GM23248 (cell line): ENCODE measurements around the gene FCER2. TPM values are rescaled to one million over a fixed set of nuclear protein-coding genes. Genes with fewer than 3 reads are reported as not detected.

Experiments
- DNase-seq: peaks from one replicate; pipeline ENCODE4 v3.0.0-alpha.2; 2015
- H2AFZ ChIP-seq: fragments of 200-600 bp; sonication (generic); 2 replicates; pipeline ENCODE4 v1.6.1; 2016; ENCODE audit warnings: antibody characterized with exemption
- H3F3A ChIP-seq: fragments of 200-600 bp; sonication (generic); 2 replicates; pipeline ENCODE4 v1.6.1; 2016; ENCODE audit warnings: mild to moderate bottlenecking, antibody characterized with exemption, mixed run types; ENCODE audit not compliant: insufficient read depth
- H3K27ac ChIP-seq: fragments of 200-600 bp; sonication (generic); 2 replicates; pipeline ENCODE4 v1.5.1; 2016; ENCODE audit warnings: mild to moderate bottlenecking
- H3K27me3 ChIP-seq: fragments of 200-600 bp; sonication (generic); replicated peaks from 2 replicates; pipeline ENCODE4 v1.6.1; 2016; ENCODE audit warnings: mild to moderate bottlenecking; ENCODE audit not compliant: insufficient read depth
- H3K36me3 ChIP-seq: fragments of 200-600 bp; sonication (generic); 2 replicates; pipeline ENCODE4 v1.6.1; 2016; ENCODE audit warnings: low read depth, mild to moderate bottlenecking
- H3K4me1 ChIP-seq: fragments of 200-600 bp; sonication (generic); 2 replicates; pipeline ENCODE4 v1.6.1; 2016; ENCODE audit warnings: mild to moderate bottlenecking; ENCODE audit not compliant: insufficient read depth
- H3K4me2 ChIP-seq: fragments of 200-600 bp; sonication (generic); one replicate; pipeline ENCODE4 v1.6.1; 2016; ENCODE audit warnings: mild to moderate bottlenecking; ENCODE audit not compliant: unreplicated experiment
- H3K4me3 ChIP-seq: fragments of 200-600 bp; sonication (generic); 2 replicates; pipeline ENCODE4 v1.5.1; 2016; ENCODE audit warnings: mild to moderate bottlenecking
- H3K79me2 ChIP-seq: fragments of 200-600 bp; sonication (generic); 2 replicates; pipeline ENCODE4 v1.6.1; 2016; ENCODE audit warnings: mild to moderate bottlenecking; ENCODE audit not compliant: insufficient read depth
- H3K9ac ChIP-seq: fragments of 200-600 bp; sonication (generic); 2 replicates; pipeline ENCODE4 v1.6.1; 2016; ENCODE audit warnings: mild to moderate bottlenecking
- H3K9me2 ChIP-seq: fragments of 200-600 bp; sonication (generic); 2 replicates; pipeline ENCODE4 v1.6.1; 2016; ENCODE audit warnings: mixed run types, mild to moderate bottlenecking, moderate library complexity; ENCODE audit not compliant: insufficient read depth
- H3K9me3 ChIP-seq: fragments of 200-600 bp; sonication (generic); one replicate; pipeline ENCODE4 v1.6.1; 2017; ENCODE audit warnings: low read depth
- H4K20me1 ChIP-seq: fragments of 200-600 bp; sonication (generic); 2 replicates; pipeline ENCODE4 v1.6.0; 2016; ENCODE audit not compliant: insufficient read depth
- EZH2 ChIP-seq: fragments of 200-600 bp; sonication (generic); IDR thresholded peaks from 2 replicates; pipeline ENCODE4 v1.6.1; 2018; ENCODE audit warnings: antibody characterized with exemption, mild to moderate bottlenecking; ENCODE audit not compliant: insufficient read depth, poor library complexity, severe bottlenecking
- EZH2phosphoT487 ChIP-seq: fragments of 200-600 bp; sonication (generic); IDR thresholded peaks from 2 replicates; pipeline ENCODE4 v1.6.1; 2018; ENCODE audit warnings: antibody characterized with exemption, moderate library complexity, mild to moderate bottlenecking, low read depth; ENCODE audit not compliant: insufficient read depth
- WGBS, 2 experiments: methylation state at CpG; one replicate each; pipeline ENCODE4 v1.1.6; 2015 to 2017; ENCODE audit warnings: low lambda C conversion rate in 2 of 2, low coverage in 1 of 2; ENCODE audit errors: missing lambda C conversion rate in 2 of 2; 5-methylcytosine and 5-hydroxymethylcytosine counted together
- in situ Hi-C: fragments of 300-500 bp; cut with MboI; formaldehyde crosslinking; loops from 2 replicates; pipeline ENCODE4 v1.15.0; 2020
- polyA plus RNA-seq: library from polyadenylated mRNA; unstranded; fragments of >200 nt; fragmentation: Nextera tagmentation; extraction: Ambion mirVana; gene quantifications from 2 replicates; pipeline ENCODE4 v1.2.1, GENCODE V29; 2016
- total RNA-seq: library from RNA; depleted of rRNA; stranded (reverse); fragments of >200 nt; shearing (Covaris generic); gene quantifications from 2 replicates; pipeline ENCODE4 v1.2.3, GENCODE V29; 2014; rRNA removed

Gene FCER2
- not detected in 2 replicates for total RNA-seq
- 0.33 TPM in 1 of 2 replicates, not detected in the other for polyA plus RNA-seq

GRCh38 chr19:7701654-7702457 lies at the start of gene FCER2:
Gene FCER2 (minus strand): TSS chr19:7702131. CDS start chr19:7699760, 2,371 bp downstream.
- in situ Hi-C loops, result no loop called here
- H3K27ac ChIP-seq, result no peak within 1 kb of the TSS
- WGBS, 2 experiments, result 49 to 56% methylated on average over 18 to 20 of the region's 20 CpGs
- no peak within 1 kb of the TSS for H3K4me3 ChIP-seq
- no peaks in the 10 kb centered on the region for H3K9me2 ChIP-seq
- H4K20me1 ChIP-seq, result no peaks in the 10 kb centered on the region
- H2AFZ ChIP-seq, result no peak within 1 kb of the TSS
- no peaks in the 10 kb centered on the region; the same call in 1 of the 2 replicates for H3K27me3 ChIP-seq
- H3F3A ChIP-seq, result no peaks in the 10 kb centered on the region
- no peak for DNase-seq
- no peaks in the 10 kb centered on the region for H3K36me3 ChIP-seq
- H3K79me2 ChIP-seq, result no peaks in the 10 kb centered on the region
- TF ChIP-seq EZH2phosphoT487, result no peak
- no peak for TF ChIP-seq EZH2
- no peak within 1 kb of the TSS for H3K4me2 ChIP-seq
- H3K9me3 ChIP-seq, result no peaks in the 10 kb centered on the region
- H3K9ac ChIP-seq, result no peak within 1 kb of the TSS
- H3K4me1 ChIP-seq, result no peaks in the 10 kb centered on the region

- no peaks in the 10 kb centered on the region for H4K20me1 ChIP-seq
- no peaks in the 10 kb centered on the region for H3K9me2 ChIP-seq
- no peaks in the 10 kb centered on the region for H3K9me3 ChIP-seq
- H3K79me2 ChIP-seq, result no peaks in the 10 kb centered on the region
- H3K4me3 ChIP-seq, result no peak overlapping the region
- no peak overlapping the region for H3K9ac ChIP-seq
- TF ChIP-seq EZH2 (no peak), EZH2phosphoT487 (no peak)
- H3F3A ChIP-seq, result no peaks in the 10 kb centered on the region
- H3K4me2 ChIP-seq, result no peak overlapping the region
- no peak for DNase-seq
- in situ Hi-C loops, result no loop called here
- H3K4me1 ChIP-seq, result no peaks in the 10 kb centered on the region
- no peak overlapping the region for H3K27ac ChIP-seq
- WGBS, 2 experiments, result 41 to 42% methylated on average over 11 to 12 of the region's 12 CpGs
- peaks cover 2% of the 10 kb centered on the region for H3K27me3 ChIP-seq
- H2AFZ ChIP-seq, result no peak overlapping the region
- H3K36me3 ChIP-seq, result no peaks in the 10 kb centered on the region
Measured at GRCh38 chr19:7751157-7751783, 49.3 kb upstream of the FCER2 start.

- H3K9me3 ChIP-seq, result no peaks in the 10 kb centered on the region
- no peaks in the 10 kb centered on the region for H3K36me3 ChIP-seq
- DNase-seq, result peak; percentile 39
- TF ChIP-seq EZH2 (no peak), EZH2phosphoT487 (no peak)
- H3K79me2 ChIP-seq, result no peaks in the 10 kb centered on the region
- H3K4me1 ChIP-seq, result no peaks in the 10 kb centered on the region
- H3K4me2 ChIP-seq, result no peak overlapping the region
- no peaks in the 10 kb centered on the region for H4K20me1 ChIP-seq
- H3K9ac ChIP-seq, result no peak overlapping the region
- no peaks in the 10 kb centered on the region for H3K9me2 ChIP-seq
- no peak overlapping the region for H2AFZ ChIP-seq
- in situ Hi-C loops, result no loop called here
- no peaks in the 10 kb centered on the region for H3F3A ChIP-seq
- H3K4me3 ChIP-seq, result no peak overlapping the region
- H3K27ac ChIP-seq, result no peak overlapping the region
- peaks cover 14% of the 10 kb centered on the region for H3K27me3 ChIP-seq
- WGBS, 2 experiments, result 1% methylated on average over 4 of the region's 4 CpGs
Measured at GRCh38 chr19:7748756-7749155, 46.8 kb upstream of the FCER2 start.

- Histone ChIP-seq H3K27ac (no peak overlapping the region), H3K36me3 (no peaks in the 10 kb centered on the region), H3K9ac (no peak overlapping the region), H4K20me1 (no peaks in the 10 kb centered on the region), H3K27me3 (peaks cover 20% of the 10 kb centered on the region), H3F3A (no peaks in the 10 kb centered on the region), H3K9me3 (no peaks in the 10 kb centered on the region), H3K9me2 (no peaks in the 10 kb centered on the region), H3K4me1 (no peaks in the 10 kb centered on the region), H3K79me2 (no peaks in the 10 kb centered on the region), H2AFZ (no peak overlapping the region), H3K4me3 (no peak overlapping the region), H3K4me2 (no peak overlapping the region)
- WGBS, 2 experiments, result 0 to 3% methylated on average over 2 of the region's 2 CpGs
- TF ChIP-seq EZH2 (no peak), EZH2phosphoT487 (no peak)
- no peak for DNase-seq
- in situ Hi-C loops, result no loop called here
Measured at GRCh38 chr19:7748171-7748570, 46.2 kb upstream of the FCER2 start.
